Activated CD8-positive, alpha-beta memory T cell treated with anti-CD3 and anti-CD28 coated beads, Interleukin-2, amount 50 U/mL, for 24 hours (primary cell): Measurements from ENCODE around the gene MRPS33.
"Not testable (repeated sequence)": the region's sequence is repeated elsewhere in the genome, so short reads cannot be mapped to it uniquely, and the experiment has no call there.

Experiments used
- DNase-seq: peaks from one replicate; pipeline ENCODE4 v3.0.0-alpha.2; 2020; ENCODE audit errors: extremely low read depth

The MRPS33 gene

DNA sequence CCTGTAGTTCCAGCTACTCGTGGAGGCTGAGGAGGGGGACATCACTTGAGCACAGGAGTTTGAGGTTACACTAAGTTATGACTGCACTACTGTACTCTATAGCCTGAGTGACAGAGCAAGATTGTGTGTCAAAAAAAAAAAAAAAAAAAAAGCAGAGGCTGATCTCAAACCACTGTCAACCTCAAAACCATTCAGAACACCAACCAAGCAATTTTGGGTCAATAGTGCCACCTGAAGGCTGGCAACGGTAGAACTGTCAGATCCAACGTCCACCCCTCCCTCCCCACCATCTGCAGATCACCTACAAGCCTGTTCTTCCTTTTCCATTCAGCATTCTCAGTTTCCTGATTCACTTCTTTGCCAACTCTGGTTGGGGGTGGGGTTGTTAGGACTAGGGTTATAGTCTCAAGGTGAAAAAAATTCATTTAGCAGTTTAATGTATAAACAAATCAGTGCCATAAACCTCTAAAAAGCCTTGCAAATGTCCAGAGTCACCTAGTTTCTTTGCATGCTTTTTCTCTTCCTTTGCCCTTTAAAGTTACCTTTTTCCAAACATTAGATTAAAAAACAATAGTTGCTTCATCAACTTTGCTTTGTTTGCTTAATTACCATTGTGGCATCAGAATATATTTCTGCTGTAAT, 2.6 kb downstream of the MRPS33 start:
- peak; percentile 38 for DNase-seq

DNA sequence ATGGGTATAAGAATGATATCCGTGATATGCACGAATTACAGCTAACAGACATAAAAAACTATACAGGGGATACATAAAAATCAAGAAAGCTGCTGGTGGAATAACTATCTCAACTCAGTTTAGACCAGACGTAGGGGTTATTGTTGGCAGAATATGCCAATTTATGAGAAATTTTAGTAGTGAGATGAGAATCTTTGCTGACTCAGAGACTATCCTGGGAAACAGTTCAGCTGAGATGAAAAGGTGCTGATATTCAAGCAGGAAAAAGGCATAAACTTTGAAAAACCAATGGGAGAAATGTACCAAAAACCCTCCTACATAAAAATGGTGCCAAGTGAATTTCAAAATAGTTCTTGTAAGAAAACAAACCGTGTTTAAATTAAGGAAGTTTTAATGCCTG, 3.3 kb downstream of the MRPS33 start:
- DNase-seq: no peak

DNA sequence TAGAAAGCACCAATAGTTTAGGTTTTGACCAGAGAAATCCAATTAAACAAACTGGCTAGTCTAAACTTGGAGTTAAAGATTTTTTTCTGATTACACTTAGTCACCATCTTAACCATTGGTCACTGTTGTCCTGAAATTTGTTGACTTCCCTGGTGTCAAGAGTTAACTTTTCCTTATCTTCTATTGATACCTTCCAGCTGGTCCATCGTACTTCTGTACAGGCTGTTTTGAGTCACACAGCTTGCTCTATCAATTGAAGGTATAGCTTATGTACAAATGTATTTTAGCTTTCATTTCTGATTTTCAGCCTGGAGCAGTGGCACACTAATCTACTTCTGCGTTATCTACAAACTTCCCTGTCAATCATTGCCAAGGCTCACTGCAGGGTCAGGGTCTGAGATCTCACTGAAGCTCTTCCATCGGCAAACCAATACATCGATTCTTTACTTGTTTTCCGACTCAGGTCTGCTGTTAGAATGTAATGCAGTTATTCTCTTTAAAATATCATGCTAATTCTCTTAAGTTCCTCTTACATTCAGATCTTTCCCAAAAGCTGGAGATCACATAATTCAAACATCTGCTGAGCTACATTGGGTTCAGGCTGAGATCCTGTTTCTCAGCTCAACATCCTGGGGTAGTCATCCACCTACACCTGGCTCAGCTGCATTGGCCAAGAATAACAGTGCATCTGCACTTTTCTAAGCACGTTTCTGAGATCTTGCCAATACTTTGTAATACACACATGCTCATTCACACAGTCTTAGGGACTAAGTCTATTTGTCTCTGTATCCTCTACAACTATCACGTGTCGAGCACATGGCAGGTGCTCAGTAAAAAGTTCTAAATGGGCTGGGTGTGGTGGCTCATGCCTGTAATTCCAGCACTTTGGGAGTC, 11.3 kb downstream of the MRPS33 start:
- no peak for DNase-seq

DNA sequence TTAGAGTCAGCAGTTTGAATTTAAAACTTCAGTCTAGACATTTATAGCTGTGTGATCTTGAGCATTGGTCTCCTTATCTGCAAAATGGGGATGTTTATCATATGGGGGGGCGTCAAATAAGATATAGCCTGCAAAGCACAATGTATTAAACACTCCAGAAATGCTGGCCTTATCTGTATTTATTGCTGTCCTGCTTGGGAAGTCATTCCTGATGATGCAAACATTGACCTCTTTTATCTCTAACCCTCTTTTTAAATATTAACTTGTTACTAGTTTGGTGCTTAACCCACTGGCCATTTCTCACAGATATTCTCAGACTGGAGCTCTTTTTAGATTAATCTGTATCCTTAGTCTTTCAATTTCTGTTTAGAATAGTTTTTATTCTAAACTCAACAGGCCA, 13.2 kb downstream of the MRPS33 start:
- no peak for DNase-seq

DNA sequence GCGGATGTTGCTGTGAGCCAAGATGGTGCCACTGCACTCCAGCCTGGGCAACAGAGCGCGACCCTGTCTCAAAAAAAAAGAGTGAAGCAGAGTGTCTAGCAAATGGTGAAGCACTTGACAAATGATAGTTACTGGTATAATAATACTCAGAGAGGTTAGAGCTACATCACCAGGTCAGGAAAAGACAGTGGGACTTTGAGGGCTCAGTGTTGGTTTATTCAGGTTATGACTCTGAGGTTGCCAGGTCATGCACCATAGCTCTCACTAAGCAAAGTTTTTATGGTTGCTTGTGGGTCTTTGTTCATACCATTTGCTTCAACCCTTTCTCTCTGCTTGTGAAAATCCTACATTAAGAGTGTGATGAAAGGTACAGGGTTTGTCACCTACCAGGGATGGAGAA, 13.6 kb downstream of the MRPS33 start:
- no peak for DNase-seq

DNA sequence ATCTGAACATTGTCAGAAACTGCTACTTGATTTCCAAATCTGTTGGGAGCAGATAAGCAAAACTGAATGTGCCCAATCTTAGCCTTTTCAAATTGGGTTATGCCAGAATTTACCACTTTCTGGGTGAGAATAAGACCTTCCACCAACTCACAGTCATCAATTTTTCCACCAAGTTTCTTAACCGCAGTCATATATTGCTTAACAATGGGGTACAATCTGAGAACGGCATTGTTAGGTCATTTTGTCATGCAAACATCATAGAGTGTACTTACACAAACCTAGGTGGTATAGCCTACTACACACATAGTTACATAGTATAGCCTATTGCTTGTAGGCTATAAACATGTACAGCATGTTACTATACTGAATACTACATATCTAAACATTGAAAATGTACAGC, 16.0 kb downstream of the MRPS33 start:
- DNase-seq: no peak

DNA sequence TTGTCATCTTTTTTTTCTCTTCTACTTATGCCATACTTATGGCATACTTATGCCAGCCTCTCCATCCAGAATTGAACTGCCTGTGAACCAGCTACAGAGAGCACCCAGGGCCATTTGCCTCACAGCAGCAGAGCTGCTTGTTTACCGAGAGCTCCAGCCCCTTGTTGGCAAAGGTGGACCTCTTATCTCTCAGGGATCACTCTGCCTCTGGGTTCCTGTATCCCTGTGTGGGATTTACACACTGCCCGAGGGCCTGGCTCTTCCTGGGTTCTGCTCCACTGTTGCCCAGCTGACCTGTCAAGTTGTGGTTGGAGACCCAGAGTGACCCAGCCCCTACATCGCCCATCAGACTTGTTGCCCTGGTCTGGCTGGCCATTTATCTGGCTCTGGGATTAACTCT, 22.3 kb downstream of the MRPS33 start:
- no peak for DNase-seq

DNA sequence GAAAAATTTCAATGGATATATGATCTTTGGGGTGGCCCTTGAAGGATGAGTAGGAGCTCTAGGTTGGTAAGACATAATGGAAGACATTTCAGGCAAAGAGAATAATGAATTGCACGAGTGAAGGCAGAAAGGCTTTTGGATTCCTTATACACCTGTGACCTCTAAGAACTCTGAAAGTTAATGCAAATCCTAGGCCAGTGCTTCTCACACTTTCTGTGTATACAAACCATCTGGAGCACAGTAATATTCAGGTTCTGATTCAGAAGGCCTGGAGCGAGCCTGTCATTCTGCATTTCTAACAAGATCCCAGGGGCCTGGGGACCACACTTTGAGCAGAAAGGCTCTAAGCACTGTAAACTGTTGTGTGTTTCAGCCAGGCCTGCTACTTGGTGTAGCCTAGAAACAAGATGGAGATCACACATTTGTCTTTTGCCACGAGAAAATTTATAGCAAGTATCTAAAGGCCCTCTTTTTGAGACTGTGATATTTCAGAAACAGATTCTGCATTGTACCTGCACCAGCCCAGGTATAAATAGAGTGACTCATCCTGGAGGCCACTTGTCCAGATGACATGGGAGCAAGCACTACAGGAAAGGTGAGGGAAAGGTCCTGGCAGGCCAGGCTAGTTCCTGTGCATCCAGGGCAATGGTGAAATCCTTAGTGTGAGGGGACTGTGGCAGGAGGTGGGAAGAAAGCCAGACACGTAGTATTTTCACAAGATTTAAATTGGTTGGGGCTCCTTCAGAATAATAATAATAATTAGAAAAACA, 24.4 kb downstream of the MRPS33 start:
- DNase-seq: no peak

DNA sequence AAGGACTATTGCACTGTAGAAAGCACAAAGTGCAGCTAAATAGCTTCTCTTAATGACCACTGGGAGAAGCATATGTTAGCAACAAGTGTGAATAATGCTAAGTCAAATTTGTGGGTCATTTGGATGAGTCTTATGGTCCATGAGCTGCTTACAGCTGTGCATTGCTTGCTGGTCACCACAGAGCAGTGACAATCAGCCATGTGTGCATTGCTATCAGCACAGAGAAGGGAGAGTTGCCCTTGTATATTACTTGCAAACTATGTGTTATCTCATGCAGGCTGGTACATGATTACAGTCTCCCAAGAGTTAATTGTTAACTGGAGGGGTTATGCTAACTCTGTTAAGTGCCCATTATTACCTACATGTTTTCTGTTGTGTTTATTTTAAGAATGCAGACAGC, 25.7 kb downstream of the MRPS33 start:
- no peak for DNase-seq

DNA sequence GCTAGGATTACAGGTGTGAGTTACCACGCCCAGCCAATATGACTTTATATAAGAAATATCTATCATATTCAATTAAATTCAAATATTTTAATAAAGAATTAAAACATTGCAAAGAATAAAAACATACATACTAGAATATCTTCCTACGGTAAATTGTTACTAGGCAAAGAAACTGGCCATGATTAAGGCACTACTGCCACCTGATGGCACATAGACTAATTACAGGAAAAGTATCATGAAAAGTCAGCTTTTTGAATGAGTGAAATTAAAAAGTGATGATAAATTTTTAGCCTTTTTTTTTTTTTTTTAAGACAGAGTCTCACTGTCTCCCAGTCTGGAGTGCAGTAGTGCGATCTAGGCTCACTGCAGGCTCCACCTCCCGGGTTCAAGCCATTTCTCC, 30.9 kb downstream of the MRPS33 start:
- no peak for DNase-seq

DNA sequence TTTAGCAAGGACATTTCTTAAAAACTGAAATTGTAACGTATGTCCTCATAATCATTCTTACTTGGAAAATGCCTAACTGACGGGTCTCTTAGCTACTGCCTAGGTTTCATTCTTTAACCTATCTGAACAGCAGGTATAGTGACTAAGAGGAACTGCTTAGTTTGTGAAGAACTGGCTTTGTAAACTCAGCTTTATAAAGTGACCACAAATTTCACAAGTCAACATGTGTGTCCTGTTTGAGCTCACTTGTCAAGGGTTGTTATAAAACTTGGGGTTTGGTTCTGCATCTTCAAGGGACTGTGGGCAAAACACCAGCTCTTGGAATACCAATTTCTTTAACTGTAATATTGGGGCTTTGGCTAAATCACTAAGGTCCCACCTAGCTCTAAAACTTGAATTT, 32.2 kb downstream of the MRPS33 start:
- DNase-seq: no peak

DNA sequence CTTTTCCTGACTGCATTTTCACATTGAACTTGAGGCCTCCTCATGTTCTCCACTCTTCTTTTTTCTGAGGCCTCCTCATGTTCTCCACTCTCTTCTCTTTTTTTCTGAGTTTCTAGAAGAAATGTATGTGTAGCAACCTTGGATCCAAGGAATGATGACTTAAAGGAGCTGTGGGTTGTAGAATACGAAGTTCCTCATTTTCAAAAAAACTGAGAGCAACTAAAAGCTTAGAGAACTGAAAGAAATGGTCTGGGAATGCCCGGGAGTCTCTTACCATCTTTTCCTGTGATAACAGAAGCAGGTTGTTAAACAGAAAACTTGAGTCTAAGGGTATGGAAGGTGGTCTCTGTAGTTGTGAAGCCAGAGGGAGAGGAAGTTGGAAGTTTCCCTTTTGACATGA, 32.8 kb downstream of the MRPS33 start:
- no peak for DNase-seq

DNA sequence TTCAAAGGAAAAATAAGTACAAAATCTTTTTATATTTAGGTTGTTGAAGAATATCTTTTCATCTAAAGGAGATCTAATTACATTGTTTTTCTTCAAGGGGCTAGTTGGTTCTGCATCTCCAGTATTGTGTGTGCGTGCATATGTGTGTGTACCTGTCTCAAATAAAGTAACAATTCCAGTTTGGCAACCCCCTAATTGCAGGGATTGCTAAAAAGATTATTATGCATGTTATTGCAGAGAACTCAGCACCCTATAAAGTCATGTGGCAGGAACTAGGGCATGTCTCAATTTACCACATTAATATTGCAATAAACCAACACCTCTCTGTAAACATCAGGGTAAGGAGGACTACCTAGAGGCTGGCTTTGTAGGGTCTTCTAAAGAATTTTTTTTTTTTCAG, 37.0 kb downstream of the MRPS33 start:
- no peak for DNase-seq

DNA sequence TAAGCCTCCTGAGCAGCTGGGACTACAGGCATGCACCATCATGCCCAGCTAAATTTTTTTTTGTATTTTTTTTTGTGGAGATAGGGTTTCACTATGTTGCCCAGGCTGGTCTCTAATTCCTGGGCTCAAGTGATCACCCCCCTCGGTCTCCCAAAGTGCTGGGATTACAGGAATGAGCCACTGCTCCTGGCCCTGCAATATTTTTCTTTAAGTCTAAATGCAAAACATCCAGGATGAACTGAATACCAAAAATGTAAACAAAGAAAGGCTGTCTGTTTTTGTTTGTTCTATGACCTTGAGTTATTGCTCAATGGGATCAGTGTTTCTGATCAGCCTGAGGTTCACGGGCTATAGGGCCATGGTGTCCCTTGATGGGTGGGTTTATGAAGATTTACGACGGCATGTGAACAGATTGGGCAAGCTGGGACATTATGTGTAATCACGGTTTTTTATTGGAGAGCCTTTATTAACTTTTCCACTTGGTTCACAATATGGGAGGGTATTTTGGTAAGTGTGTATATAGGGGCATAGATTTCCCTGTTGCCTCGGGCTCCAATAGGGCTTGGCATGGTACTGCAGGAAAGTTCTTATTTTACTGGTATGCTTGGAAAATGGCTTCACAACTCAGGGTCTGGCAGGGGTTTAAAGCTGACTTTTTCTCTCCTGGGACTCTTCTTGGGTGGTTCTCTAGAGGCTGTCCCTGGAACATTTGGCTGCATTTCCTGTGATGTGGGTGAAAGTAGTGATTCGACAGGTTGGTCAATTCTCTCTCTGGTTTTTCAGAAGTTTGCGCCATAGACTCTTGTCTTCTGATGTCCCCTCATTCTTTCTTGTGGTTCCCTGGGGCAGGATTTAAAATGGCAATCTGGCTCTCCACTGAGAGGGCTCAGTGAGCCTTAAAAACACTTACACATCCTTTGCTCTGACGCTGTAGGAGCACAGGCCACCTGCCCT, 41.6 kb downstream of the MRPS33 start:
- no peak for DNase-seq

DNA sequence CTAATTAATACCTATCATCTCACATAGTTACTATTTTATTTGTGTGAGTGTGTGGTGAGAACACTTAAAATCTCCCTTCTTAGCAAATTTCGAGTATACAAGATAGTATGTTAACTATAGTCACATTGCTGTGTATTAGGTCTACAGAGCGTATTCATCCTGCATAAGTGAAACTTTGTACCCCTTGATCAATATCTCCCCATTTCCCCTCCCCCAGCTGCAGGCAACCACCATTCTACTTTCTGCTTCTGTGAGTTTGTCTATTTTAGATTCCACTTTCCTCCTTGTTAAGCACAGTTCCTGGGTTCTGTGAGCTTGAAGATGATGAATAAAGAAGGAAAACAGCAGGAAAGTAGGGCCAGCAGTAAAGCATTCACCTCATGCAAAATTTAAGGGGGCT, 42.4 kb downstream of the MRPS33 start:
- DNase-seq: no peak

DNA sequence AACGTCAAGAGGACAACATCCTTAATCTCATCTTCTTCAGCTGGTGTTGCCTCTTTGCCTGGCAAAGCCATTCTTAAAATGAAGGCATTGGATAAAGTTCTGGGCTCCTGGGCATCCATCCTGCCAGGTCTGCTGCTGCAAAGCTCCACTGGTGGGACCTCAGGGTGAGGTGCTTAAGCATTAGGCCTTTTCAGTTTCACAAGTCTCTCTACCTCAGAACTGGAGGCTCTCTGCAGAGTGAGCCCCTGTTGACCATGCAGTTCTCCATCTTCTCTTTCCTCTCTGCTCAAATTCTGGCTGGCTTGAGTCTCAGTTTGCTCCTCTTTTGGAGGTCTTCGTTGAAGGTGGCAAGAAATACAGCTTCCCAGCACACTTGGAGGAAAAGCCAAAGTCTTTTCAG, 47.3 kb downstream of the MRPS33 start:
- DNase-seq: no peak

DNA sequence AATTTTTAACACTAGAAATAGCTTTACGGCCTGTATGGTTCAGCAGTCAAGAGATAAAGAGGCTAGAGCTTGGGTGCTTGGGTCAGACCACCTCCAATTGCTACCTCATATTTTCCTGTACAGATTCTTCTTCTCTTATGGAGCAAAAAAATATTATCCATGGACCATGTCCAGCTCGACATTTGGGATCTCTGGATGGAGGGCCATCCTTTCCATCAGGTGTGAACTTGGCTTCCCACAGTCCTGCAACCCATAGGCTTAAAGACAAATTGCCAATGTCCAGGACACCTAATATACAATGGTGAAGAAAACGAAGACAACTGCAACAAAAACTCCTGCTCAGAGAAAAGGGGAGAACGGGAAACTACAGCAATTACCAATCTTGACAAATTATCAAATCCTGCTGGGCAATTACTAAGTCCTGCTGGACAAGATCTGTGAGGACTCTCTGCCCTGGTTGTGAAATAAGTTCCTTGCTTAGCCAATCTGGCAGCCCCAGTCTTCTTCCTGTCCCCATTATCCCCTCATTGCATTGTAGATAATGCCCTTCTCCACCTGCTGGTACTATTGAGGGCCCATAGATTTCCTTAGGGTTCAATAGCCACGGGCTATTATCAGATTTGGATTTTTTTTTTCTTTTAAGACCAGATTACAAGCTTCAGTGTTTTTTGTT, 48.1 kb downstream of the MRPS33 start:
- no peak for DNase-seq

DNA sequence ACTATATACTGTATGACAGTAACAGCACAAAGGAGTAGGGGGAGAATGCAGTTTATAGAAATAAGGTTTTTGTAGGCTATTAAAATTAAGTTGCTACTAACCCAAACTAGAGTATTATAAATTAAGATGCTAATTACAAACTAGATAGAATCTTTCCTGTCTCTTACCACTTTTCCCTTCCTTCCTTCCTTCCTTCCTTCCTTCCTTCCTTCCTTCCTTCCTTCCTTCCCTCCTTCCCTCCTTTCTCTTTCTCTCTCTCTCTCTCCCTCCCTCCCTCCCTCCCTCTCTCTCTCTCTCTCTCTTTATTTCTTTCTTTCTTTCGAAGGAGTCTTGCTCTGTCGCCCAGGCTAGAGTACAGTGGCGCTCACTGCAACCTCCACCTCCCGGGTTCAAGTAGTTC, 53.6 kb downstream of the MRPS33 start:
- DNase-seq: no peak

DNA sequence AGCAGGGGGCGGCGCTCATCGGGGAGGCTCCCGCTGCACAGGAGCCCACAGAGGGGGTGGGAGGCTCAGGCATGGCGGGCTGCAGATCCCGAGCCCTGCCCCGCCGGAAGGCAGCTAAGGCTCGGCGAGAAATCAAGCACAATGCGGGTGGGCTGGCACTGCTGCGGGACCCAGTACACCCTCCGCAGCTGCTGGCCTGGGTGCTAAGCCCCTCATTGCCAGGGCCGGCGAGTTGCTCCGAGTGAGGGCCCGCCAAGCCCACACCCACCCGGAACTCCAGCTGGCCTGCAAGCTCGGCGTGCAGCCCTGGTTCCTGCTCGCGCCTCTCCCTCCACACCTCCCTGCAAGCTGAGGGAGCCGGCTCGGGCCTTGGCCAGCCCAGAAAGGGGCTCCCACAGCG, 57.8 kb downstream of the MRPS33 start:
- not testable (repeated sequence) for DNase-seq
